Measurements from ENCODE around the gene KLF16.

KLF16 gene

GRCh38 chr19:1823539-1824251 lies 39.7 kb downstream of the KLF16 start:
- no peak for DNase-seq (ENCODE audit: low read depth in 3 of 3)

DNA sequence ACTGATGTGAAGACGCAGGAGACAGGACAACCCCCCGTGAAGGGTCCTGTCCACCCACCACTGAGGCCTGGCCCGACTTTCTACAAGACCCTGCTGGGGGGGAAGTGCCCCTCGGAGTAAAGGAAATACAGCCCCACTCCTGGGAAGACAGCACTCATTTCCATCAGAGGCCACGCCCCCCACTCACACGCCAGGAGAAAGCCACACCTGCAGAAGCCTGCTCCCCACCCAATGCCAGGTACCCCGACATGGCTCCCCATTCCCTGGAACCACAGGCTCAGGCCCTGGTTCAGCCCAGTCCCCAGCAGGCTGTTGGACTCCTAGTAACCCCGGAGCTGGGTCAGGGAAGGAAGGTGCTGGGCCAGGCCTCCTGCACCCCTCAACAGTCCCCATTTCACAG lies 40.4 kb downstream of the KLF16 start:
- DNase-seq (ENCODE audit: low read depth in 3 of 3), result no peak

DNA sequence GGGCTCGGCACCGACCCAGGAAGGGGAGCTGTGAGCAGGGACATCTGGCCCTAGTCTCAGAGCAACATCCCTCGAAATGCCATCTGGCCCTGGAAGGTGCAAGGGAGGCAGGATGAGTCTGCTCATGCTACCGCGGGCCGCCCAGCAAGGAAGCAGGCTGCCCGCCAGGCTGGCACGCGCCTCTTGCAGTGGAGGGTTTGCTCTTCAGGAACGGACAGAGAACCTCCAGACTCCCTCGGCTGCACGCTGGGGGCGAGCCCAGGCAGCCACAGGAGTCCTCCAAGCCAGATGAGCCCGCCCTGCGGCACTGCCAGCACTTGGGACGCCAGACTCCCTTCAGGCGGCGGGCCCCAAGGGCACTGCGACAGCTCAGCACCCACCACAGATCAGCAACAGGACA lies 41.2 kb downstream of the KLF16 start:
- no peak for DNase-seq (ENCODE audit: low read depth in 3 of 3)

- DNase-seq (ENCODE audit: low read depth in 3 of 3), result no peak
These were observed 43.8 kb downstream of the KLF16 start for GRCh38 chr19:1819341-1820255.

DNA sequence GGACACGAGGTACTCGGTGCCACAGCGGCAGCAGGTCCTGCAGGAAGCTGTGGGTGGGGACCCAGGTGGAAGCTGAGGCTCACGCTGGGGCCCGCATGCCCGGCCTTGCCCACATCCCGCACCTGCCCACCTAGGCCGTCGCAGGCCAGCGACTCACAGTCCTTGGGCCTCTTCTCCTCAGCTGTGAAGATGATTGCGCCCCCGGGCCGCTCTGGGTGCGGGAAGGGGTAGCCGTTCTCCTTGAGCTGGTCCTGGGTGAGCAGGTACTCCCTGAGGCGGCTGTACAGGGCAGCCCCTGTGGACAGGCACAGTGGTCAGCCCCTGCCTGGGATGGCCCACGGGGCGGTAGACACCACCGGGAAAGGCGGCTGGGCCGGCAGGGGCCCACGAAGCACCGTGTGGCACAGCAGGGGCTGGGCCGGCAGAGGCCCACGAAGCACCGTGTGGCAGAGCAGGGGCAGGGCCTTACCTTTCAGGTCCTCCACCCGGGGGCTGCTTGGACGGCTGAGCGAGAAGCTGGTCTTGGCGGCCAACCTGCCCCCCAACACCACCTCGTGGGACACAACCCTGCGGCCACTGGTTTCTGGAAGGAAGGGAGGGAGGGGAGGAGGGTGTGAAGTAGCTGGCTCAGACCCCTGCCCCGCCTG lies 44.7 kb downstream of the KLF16 start:
- no peak for DNase-seq (ENCODE audit: low read depth in 3 of 3)

GRCh38 chr19:1817553-1818179 lies 45.7 kb downstream of the KLF16 start:
- no peak for DNase-seq (ENCODE audit: low read depth in 3 of 3)

GRCh38 chr19:1816530-1817298 lies 46.7 kb downstream of the KLF16 start:
- no peak for DNase-seq (ENCODE audit: low read depth in 3 of 3)

DNA sequence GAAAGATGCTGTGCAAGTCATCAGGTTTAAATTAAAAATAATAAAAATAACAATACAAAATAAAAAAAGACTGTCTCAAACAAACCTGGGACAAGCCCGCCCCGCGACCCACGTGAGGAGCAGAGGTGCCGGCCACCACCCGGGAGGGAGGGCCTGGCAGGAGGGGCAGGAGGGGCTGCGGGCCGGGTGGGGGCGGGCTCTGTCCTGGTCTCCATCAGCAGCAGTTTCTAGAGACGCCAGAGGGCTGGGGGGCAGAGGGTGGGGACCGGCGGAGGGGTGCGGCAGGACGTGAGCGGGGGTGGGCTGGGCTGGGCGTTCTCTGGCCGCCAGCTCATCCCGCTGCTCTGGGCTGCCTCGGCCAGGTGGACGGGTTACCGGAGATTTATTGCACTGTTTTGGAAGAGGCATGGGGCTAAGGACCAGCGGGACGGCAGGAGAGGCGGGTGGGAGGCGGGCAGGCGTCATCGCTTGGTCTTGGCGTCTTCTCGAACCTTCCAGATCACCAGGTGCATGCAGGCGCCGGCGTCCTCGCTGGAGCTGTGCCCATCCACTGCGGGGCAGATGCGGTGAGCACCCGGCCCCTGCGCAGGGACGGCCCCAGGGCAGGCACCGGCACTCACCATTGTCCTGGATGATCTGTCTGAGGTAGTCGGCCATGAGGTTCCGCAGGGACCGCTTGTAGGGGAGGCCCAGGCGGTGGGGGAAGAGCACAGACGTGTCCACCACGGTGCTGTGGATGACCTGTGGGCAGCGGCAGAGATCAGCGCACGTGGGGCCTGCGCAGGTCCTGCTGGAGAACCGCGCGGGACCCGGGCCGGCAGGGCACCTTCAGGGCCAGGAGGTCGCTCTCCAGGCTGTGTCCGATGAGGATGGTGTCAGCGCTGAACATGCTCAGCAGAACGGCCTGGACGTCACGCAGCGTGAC lies 47.5 kb downstream of the KLF16 start:
- DNase-seq (ENCODE audit: low read depth in 3 of 3), result no peak

DNA sequence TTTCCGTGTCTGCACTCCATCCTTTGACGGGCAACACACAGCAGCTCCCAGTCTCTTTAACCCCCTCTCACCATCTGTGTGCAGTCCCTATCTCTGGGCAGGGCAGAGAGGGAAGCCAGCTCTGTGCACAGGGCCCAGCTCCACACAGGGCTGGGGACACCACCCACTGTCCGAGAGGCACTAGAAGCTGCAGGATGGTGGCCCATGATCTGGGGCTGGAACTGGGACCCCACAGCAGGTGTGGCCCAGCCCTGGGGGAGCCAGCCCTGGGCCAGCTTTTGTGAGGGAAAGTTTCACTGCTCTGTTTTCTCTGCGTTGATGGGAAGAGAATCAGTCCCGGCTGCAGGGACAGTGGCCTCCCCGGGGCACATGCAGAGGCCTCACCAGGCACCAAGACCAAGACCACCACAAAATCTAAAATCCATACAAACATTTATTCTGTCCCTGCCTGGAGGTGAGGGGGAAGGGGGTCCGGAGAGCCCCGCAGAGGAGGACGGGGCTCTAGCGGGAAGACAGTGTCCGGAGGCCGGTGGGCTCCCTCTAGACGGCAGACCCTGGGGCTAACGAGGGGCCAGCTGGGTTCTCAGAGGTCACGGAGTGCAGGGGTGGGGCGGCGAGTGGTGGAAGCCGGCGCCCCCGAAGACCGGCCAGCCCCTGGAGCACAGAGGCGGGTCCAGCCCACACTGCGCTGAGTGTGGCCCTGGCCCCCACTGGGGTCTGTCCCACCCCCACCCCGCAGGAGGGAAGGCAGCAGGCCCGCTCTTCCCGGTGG lies 48.4 kb downstream of the KLF16 start:
- no peak for DNase-seq (ENCODE audit: low read depth in 3 of 3)

DNA sequence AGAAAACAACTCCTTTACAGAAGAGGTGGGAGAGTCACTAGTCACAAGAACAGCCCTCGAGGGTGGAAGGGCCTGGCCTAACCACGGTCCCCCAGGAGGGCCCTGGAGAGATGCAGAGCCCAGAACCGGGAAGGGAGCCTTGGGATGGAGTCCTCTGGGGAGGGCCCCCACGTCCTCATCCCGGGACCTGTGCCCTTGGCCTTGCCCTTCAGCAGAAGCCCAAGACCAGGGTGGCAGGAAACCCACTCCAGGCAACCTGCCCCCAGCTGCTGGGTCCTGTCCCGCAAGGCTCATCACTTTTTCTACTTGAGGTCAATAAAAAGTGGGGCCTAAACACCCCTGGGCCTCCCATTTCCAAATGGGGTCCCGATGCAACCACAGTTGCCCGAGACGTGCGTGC lies 49.0 kb downstream of the KLF16 start:
- DNase-seq (ENCODE audit: low read depth in 3 of 3), result no peak

GRCh38 chr19:1813192-1814182 lies 49.9 kb downstream of the KLF16 start:
- no peak for DNase-seq (ENCODE audit: low read depth in 3 of 3)

DNA sequence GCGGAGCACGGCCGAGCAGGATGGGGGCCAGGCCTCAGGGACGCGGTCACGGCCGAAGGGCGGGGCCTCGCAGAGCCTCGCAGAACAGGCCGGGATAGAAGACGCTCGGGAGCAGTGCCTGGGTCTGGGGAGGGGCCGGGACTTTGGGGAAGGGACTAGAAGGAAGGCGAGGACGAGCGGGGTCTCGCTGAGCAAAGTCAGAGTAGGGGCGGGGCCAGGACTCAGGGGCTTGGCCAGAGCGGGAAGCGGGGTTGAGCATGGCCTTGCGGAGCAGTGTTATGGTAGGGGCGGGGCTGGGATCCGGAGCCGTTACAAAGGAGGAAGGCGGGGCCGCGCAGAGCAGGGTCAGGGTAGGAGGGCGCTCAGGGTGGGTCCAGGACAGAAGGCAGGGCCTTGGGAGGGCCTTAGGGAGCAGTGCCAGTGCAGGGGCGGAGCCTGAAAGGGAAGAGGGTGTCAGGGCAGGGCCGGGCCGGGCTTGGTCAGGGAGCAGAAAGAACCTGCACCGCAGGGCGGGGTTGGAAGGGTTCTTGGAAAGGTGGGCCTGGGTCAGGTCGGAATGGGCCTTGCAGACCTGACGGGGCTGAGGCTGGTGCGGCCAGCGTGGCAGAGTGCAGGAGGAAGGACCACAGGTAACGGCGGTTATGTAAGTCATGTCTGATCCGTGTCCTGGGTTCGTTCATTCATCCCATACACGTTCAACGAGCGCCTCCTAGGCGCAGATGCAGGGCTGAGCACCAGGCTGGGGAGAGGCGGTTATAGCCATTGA lies 50.8 kb downstream of the KLF16 start:
- peak; percentile 59 to 63 (median 60) for DNase-seq (ENCODE audit: low read depth in 3 of 3)

DNA sequence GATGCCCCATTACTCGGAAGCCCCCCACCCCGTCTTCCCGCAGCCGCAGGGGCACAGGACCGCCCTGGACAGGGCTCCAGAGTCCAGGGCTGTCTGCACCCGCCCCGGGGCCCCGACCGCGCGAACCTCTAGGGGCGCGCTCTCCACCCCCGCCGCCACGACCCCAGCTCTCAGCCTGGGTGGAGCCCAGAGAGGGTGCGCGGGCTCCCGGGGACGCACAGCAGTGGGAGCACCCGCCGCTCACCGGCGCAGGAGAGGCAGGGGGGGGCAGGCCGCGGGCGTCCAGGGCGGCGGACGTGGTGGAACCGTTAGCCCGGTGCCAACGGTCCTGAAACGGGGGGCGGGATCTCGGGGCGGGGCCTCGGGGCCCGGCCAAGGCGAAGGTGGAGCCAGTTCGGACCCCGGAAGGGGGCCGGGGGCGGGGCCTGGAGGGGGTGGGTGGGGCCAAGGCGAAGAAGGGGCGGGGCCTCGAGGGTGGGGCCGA lies 51.4 kb downstream of the KLF16 start, which contains the start of gene ATP8B3:
TSS of gene ATP8B3 (minus strand) at position 335 of the 484 bp plus-strand sequence. CDS start 540 bp downstream, outside the sequence.
- peak in 2 of 3 experiments; percentile 46 to 61 for DNase-seq (ENCODE audit: low read depth in 3 of 3)

DNA sequence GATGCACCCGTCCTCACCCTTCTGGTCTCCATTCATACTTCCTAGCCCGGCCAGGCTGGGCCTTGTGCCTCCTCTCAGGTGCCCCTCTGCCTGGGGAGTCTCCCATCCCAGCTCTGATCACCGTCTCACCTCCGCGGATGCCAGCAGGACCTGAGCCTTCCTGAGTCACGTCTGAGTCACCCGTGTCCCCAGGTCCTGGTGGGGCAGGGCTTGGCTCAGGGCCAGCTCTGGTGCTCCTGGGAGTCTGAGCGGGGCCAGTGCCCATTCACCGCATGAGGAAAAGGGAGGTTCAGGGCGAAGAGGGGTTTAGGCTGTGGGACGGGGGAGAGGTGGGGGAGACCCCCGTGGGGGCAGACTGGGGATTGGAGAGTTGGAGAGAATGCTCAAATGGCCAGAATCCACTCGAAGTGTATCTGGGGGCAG lies 51.9 kb downstream of the KLF16 start:
- DNase-seq (ENCODE audit: low read depth in 3 of 3), result peak in 2 of 3 experiments; percentile 28 to 38

GRCh38 chr19:1810439-1811160 lies 52.8 kb downstream of the KLF16 start:
- DNase-seq (ENCODE audit: low read depth in 3 of 3), result no peak

DNA sequence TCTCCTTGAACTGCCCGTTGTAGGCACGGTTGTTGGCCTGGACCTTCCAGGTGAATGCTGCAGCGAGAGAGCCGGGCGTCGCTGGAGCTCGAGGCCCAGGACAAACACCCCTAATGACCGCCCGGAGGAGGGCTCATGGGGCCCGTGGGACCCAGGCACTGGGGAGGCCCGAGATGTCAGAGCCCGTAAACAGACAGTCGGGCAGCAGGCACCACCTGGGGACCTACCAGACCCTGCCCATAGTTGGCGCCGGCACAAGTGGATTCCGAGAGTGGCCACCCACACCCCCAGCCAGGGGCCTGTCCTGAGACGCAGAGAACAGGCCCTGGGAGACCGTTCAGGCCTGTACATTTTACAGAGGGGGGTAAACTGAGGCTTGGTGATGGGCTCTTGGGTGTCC lies 53.7 kb downstream of the KLF16 start:
- DNase-seq (ENCODE audit: low read depth in 3 of 3), result no peak
